A549 (cell line): Measurements from ENCODE around the gene SEMA6B. TPM values are rescaled to one million over a fixed set of nuclear protein-coding genes. Genes with fewer than 3 reads are reported as not detected.
"Not testable (repeated sequence)": the region's sequence is repeated elsewhere in the genome, so short reads cannot be mapped to it uniquely, and the experiment has no call there.

Experiments used
- ATAC-seq, 2 experiments: fragments of 200-7000 bp in 1 of 2; fragments of >200 bp in 1 of 2; cut with Nextera tagmentation in 1 of 2; cut with Tn5 transposase in 1 of 2; 3 replicates each; pipeline versions ENCODE4 v1.8.0 to v1.9.1; 2018 to 2020; ENCODE audit warnings: mild to moderate bottlenecking in 1 of 2, moderate library complexity in 1 of 2
- CTCF ChIA-PET: fragments of 300-600 bp; sonication (Branson Sonifier 250); formaldehyde crosslinking; extraction: SDS; loops from one replicate; lab custom pipeline; 2021; ENCODE audit warnings: antibody characterized with exemption, inconsistent platforms; lab: Yijun Ruan, JAX
- POLR2A ChIA-PET: fragments of 350-600 bp; formaldehyde crosslinking; extraction: SDS; loops from one replicate; lab custom pipeline; 2021; ENCODE audit warnings: antibody characterized with exemption, inconsistent platforms; lab: Yijun Ruan, JAX
- DNase-seq, 2 experiments: peaks; one replicate each; pipeline versions ENCODE4 v3.0.0 to v3.0.0-alpha.2; 2011 to 2016; ENCODE audit warnings: low read depth in 1 of 2, low spot score in 1 of 2
- FAIRE-seq: peaks from 2 replicates; lab custom pipeline; 2011; peaks lifted over from hg19 to GRCh38; lab: Jason Lieb, UNC
- H3K27ac ChIP-seq, 2 experiments: fragments of >200 bp; sonication (Bioruptor Twin); formaldehyde crosslinking; 3 replicates each; pipeline ENCODE4 v1.5.1; 2016 to 2017
- H3K4me1 ChIP-seq: fragments of >200 bp; sonication (Bioruptor Twin); formaldehyde crosslinking; 3 replicates; pipeline ENCODE4 v1.6.1; 2016
- H3K4me2 ChIP-seq: fragments of >200 bp; sonication (Bioruptor Twin); formaldehyde crosslinking; 3 replicates; pipeline ENCODE4 v1.6.1; 2016
- H3K4me3 ChIP-seq: fragments of >200 bp; sonication (Bioruptor Twin); formaldehyde crosslinking; 3 replicates; pipeline ENCODE4 v1.5.1; 2016
- H3K9me3 ChIP-seq: fragments of >200 bp; sonication (Bioruptor Twin); formaldehyde crosslinking; 3 replicates; pipeline ENCODE4 v1.6.1; 2016
- ATOH8 ChIP-seq: fragments of 250-450 bp; sonication (Bioruptor Pico); IDR thresholded peaks from 2 replicates; pipeline ENCODE4 v1.5.0; 2020; ENCODE audit warnings: low read depth, mild to moderate bottlenecking, moderate library complexity
- BHLHE40 ChIP-seq: IDR thresholded peaks from 2 replicates; pipeline ENCODE4 v1.6.1; 2012; ENCODE audit warnings: low read depth, low read length, inconsistent platforms
- CEBPB ChIP-seq, 2 experiments: fragments of >200 bp in 1 of 2; sonication (Bioruptor Twin) in 1 of 2; formaldehyde crosslinking in 1 of 2; IDR thresholded peaks; 2 replicates each; pipeline ENCODE4 v1.6.1; 2012 to 2016
- E2F6 ChIP-seq: IDR thresholded peaks from 2 replicates; pipeline ENCODE4 v1.6.1; 2012; ENCODE audit warnings: low read depth, borderline replicate concordance
- EHF ChIP-seq: fragments of 250-450 bp; sonication (Bioruptor Pico); IDR thresholded peaks from 2 replicates; pipeline ENCODE4 v1.5.0; 2020; ENCODE audit warnings: mild to moderate bottlenecking
- ELK1 ChIP-seq: fragments of 150-350 bp; IDR thresholded peaks from 2 replicates; pipeline ENCODE4 v1.6.1; 2014; ENCODE audit warnings: low read depth, mild to moderate bottlenecking, low read length
- EP300 ChIP-seq, 2 experiments: fragments of >200 bp; sonication (Bioruptor Twin); formaldehyde crosslinking; IDR thresholded peaks; 2 replicates in 1 of 2; 3 replicates in 1 of 2; pipeline ENCODE4 v1.6.1; 2016 to 2017
- FOXS1 ChIP-seq: fragments of 250-450 bp; sonication (Bioruptor Pico); IDR thresholded peaks from 2 replicates; pipeline ENCODE4 v1.5.0; 2020; ENCODE audit warnings: mild to moderate bottlenecking, moderate library complexity
- HEYL ChIP-seq: fragments of 250-450 bp; sonication (Bioruptor Pico); IDR thresholded peaks from 2 replicates; pipeline ENCODE4 v1.8.0; 2021; ENCODE audit warnings: mild to moderate bottlenecking, moderate library complexity
- HMGXB4 ChIP-seq: fragments of 250-450 bp; sonication (Bioruptor Pico); IDR thresholded peaks from 2 replicates; pipeline ENCODE4 v1.5.0; 2021; ENCODE audit warnings: mild to moderate bottlenecking, moderate library complexity, borderline replicate concordance
- HOXA7 ChIP-seq: fragments of 250-450 bp; sonication (Bioruptor Pico); IDR thresholded peaks from 2 replicates; pipeline ENCODE4 v1.5.0; 2020; ENCODE audit warnings: mild to moderate bottlenecking, moderate library complexity
- JUNB ChIP-seq: fragments of >200 bp; sonication (Bioruptor Twin); formaldehyde crosslinking; IDR thresholded peaks from 2 replicates; pipeline ENCODE4 v1.6.1; 2016
- KDM1A ChIP-seq: fragments of 200-600 bp; sonication (generic); IDR thresholded peaks from 2 replicates; pipeline ENCODE4 v1.6.1; 2016; ENCODE audit warnings: low read depth, mild to moderate bottlenecking
- KDM5A ChIP-seq: fragments of 200-600 bp; sonication (generic); IDR thresholded peaks from 2 replicates; pipeline ENCODE4 v1.6.1; 2016; ENCODE audit warnings: antibody characterized with exemption, mild to moderate bottlenecking
- MYC ChIP-seq: IDR thresholded peaks from 2 replicates; pipeline ENCODE4 v1.6.1; 2012; ENCODE audit warnings: mild to moderate bottlenecking, inconsistent platforms, low read length, improper control_type of control experiment, borderline replicate concordance
- NR3C1 ChIP-seq: fragments of >200 bp; sonication (Bioruptor Twin); formaldehyde crosslinking; IDR thresholded peaks from 3 replicates; pipeline ENCODE4 v1.6.1; 2017
- POLR2A ChIP-seq: IDR thresholded peaks from 2 replicates; pipeline ENCODE4 v1.6.1; 2012; ENCODE audit warnings: mild to moderate bottlenecking, low read length
- POLR2AphosphoS2 ChIP-seq: conservative IDR thresholded peaks from 2 replicates; pipeline ENCODE4 v1.6.1; 2012; ENCODE audit warnings: low read length, improper control_type of control experiment, inconsistent platforms
- RAD21 ChIP-seq, 2 experiments: fragments of >200 bp in 1 of 2; sonication (Bioruptor Twin) in 1 of 2; formaldehyde crosslinking in 1 of 2; IDR thresholded peaks in 1 of 2; conservative IDR thresholded peaks in 1 of 2; 2 replicates in 1 of 2; 3 replicates in 1 of 2; pipeline ENCODE4 v1.6.1; 2012 to 2018; ENCODE audit warnings: inconsistent platforms in 1 of 2
- RARB ChIP-seq: fragments of 250-450 bp; sonication (Bioruptor Pico); IDR thresholded peaks from 2 replicates; pipeline ENCODE4 v1.8.0; 2021; ENCODE audit warnings: mild to moderate bottlenecking, moderate library complexity
- RNF2 ChIP-seq: fragments of 200-600 bp; sonication (generic); IDR thresholded peaks from 2 replicates; pipeline ENCODE4 v1.6.1; 2016; ENCODE audit warnings: low read depth, mild to moderate bottlenecking, antibody characterized with exemption, moderate library complexity, borderline replicate concordance
- SREBF2 ChIP-seq: fragments of 450-650 bp; IDR thresholded peaks from 2 replicates; pipeline ENCODE4 v1.6.1; 2014; ENCODE audit warnings: mild to moderate bottlenecking, moderate library complexity
- USF2 ChIP-seq: fragments of 450-650 bp; IDR thresholded peaks from 2 replicates; pipeline ENCODE4 v1.6.1; 2014; ENCODE audit warnings: antibody characterized with exemption
- WGBS: methylation state at CpG from one replicate; pipeline ENCODE4 v1.1.6; 2017; ENCODE audit errors: missing lambda C conversion rate; 5-methylcytosine and 5-hydroxymethylcytosine counted together
- polyA plus RNA-seq, 4 experiments: library from polyadenylated mRNA; depleted of rRNA in 3 of 4; stranded (reverse); fragments of >200 nt; fragmentation: RNase III in 1 of 4; extraction: RNeasy Plus Mini Kit Qiagen cat#74134 plus additional on column Dnase treatment in 1 of 4; gene quantifications; 2 replicates in 3 of 4; 3 replicates in 1 of 4; pipeline ENCODE4 v1.2.3, GENCODE V29; 2011 to 2017

SEMA6B gene
- polyA plus RNA-seq, 2 of the 4 experiments (the other 2 are of a cell fraction): 5.7 to 9.0 TPM

GRCh38 chr19:4542896-4543841 is 16.3 kb downstream of the SEMA6B start:
- Histone ChIP-seq H3K9me3 (no peaks in the 10 kb centered on the region), H3K27ac (no peak overlapping the region), H3K4me3 (no peak overlapping the region), H3K4me1 (peaks cover 4% of the 10 kb centered on the region; the same call in 1 of the 3 replicates), H3K4me2 (no peak overlapping the region)
- ChIA-PET POLR2A (no interaction called here), CTCF (interaction anchor here (1.2 to 2.2 kb wide), 2 partner anchors 20 to 93 kb away, joined by 3 to 7 read pairs; no protein-coding TSS in a partner anchor)
- TF ChIP-seq HEYL (CRISPR knock-in tag) (no peak), HOXA7 (CRISPR knock-in tag) (no peak), RARB (no peak), RNF2 (no peak), CEBPB (IDR thresholded peaks at IDR 0.05) (no peak), JUNB (no peak), E2F6 (no peak)
- DNase-seq (no peak), FAIRE-seq (no peak), ATAC-seq (no peak)
- 80% methylated on average over 16 of the region's 77 CpGs for WGBS

GRCh38 chr19:4541806-4542145 is 17.7 kb downstream of the SEMA6B start:
- H3K9me3 ChIP-seq, H3K27ac ChIP-seq, H3K4me2 ChIP-seq, POLR2A ChIA-PET, H3K4me1 ChIP-seq, H3K4me3 ChIP-seq, FAIRE-seq, ATAC-seq, DNase-seq: not testable (repeated sequence)
- WGBS: 94% methylated on average over 12 of the region's 12 CpGs
- CTCF ChIA-PET: interaction anchor here (1.0 to 2.2 kb wide), 4 partner anchors 16 to 95 kb away, joined by 3 to 7 read pairs (median 4); no protein-coding TSS in a partner anchor

GRCh38 chr19:4541114-4541805 is 18.2 kb downstream of the SEMA6B start:
- ChIA-PET CTCF (interaction anchor here (1.0 to 2.2 kb wide), 6 partner anchors 14 to 95 kb away, joined by 3 to 12 read pairs (median 5); no protein-coding TSS in a partner anchor), POLR2A (no interaction called here)
- Histone ChIP-seq H3K9me3 (no peaks in the 10 kb centered on the region), H3K4me1 (no peaks in the 10 kb centered on the region), H3K4me2 (no peak overlapping the region), H3K27ac (no peak overlapping the region), H3K4me3 (no peak overlapping the region)
- WGBS: 78% methylated on average over 12 of the region's 12 CpGs
- TF ChIP-seq RAD21 (conservative IDR thresholded peaks at IDR 0.05 in 1 of 2, IDR thresholded peaks at IDR 0.05 in 1 of 2): no peak
- TF ChIP-seq CEBPB (IDR thresholded peaks at IDR 0.05): no peak
- TF ChIP-seq EP300 (IDR thresholded peaks at IDR 0.05): no peak
- TF ChIP-seq FOXS1 (CRISPR knock-in tag): no peak
- no peak for TF ChIP-seq USF2
- no peak for TF ChIP-seq NR3C1
- no peak for TF ChIP-seq KDM5A
- no peak for TF ChIP-seq EHF (CRISPR knock-in tag)
- no peak for TF ChIP-seq POLR2A
- no peak for TF ChIP-seq KDM1A
- no peak for TF ChIP-seq BHLHE40
- TF ChIP-seq HMGXB4: no peak
- no peak for TF ChIP-seq HOXA7 (CRISPR knock-in tag)
- TF ChIP-seq SREBF2: no peak
- no peak for TF ChIP-seq ELK1
- TF ChIP-seq MYC: no peak
- TF ChIP-seq ATOH8: no peak
- no peak for TF ChIP-seq POLR2AphosphoS2
- ATAC-seq: no peak
- FAIRE-seq: no peak
- DNase-seq: no peak
